ENCODE measurements around the gene OLFML2B.

Gene OLFML2B

GRCh38 chr1:161999301-162000052 is 24.2 kb downstream of the OLFML2B start:
- DNase-seq (ENCODE audit: low read depth), result no peak
- H3K4me3 ChIP-seq (ENCODE audit: low read depth, low read length), result no peak overlapping the region
- no peak for TF ChIP-seq CTCF (IDR thresholded peaks at IDR 0.05; ENCODE audit: low read depth, low read length, missing control alignments)

- DNase-seq (ENCODE audit: low read depth), result no peak
- TF ChIP-seq CTCF (IDR thresholded peaks at IDR 0.05; ENCODE audit: low read depth, low read length, missing control alignments), result no peak
Observed at GRCh38 chr1:161998811-161999210, 24.9 kb downstream of the OLFML2B start.

GRCh38 chr1:161997152-161997551 is 26.5 kb downstream of the OLFML2B start:
- no peak for DNase-seq (ENCODE audit: low read depth)
- H3K4me3 ChIP-seq (ENCODE audit: low read depth, low read length), result no peak overlapping the region
- no peak for TF ChIP-seq CTCF (IDR thresholded peaks at IDR 0.05; ENCODE audit: low read depth, low read length, missing control alignments)

More at GRCh38 chr1:161998811-161999210, 24.9 kb downstream of the OLFML2B start:
- no peak overlapping the region for H3K4me3 ChIP-seq (ENCODE audit: low read depth, low read length)

GRCh38 chr1:161994175-161994668 is 29.4 kb downstream of the OLFML2B start:
- TF ChIP-seq CTCF (IDR thresholded peaks at IDR 0.05; ENCODE audit: low read depth, low read length, missing control alignments), result no peak
- H3K4me3 ChIP-seq (ENCODE audit: low read depth, low read length), result no peak overlapping the region
- no peak for DNase-seq (ENCODE audit: low read depth)

GRCh38 chr1:161993576-161993975 is 30.1 kb downstream of the OLFML2B start:
- no peak overlapping the region for H3K4me3 ChIP-seq (ENCODE audit: low read depth, low read length)
- TF ChIP-seq CTCF (IDR thresholded peaks at IDR 0.05; ENCODE audit: low read depth, low read length, missing control alignments), result no peak
- DNase-seq (ENCODE audit: low read depth), result no peak

- no peak for TF ChIP-seq CTCF (IDR thresholded peaks at IDR 0.05; ENCODE audit: low read depth, low read length, missing control alignments)
- DNase-seq (ENCODE audit: low read depth), result no peak
- H3K4me3 ChIP-seq (ENCODE audit: low read depth, low read length), result no peak overlapping the region
Observed at GRCh38 chr1:161989786-161990185, 33.9 kb downstream of the OLFML2B start.

- no peak overlapping the region for H3K4me3 ChIP-seq (ENCODE audit: low read depth, low read length)
- DNase-seq (ENCODE audit: low read depth), result no peak
- TF ChIP-seq CTCF (IDR thresholded peaks at IDR 0.05; ENCODE audit: low read depth, low read length, missing control alignments), result no peak
Observed at GRCh38 chr1:161989108-161989507, 34.6 kb downstream of the OLFML2B start.
